Testis (tissue), 3 donors: ENCODE data around the gene RHBDD1. TPM values are rescaled to one million over a fixed set of nuclear protein-coding genes. Genes with fewer than 3 reads are reported as not detected.

ENCODE experiments used
- DNase-seq: peaks from one replicate; pipeline ENCODE4 v3.0.0-alpha.2; 2019
- H3K27ac ChIP-seq, 2 donors: fragments of 200-600 bp; sonication (generic); one replicate each; pipeline ENCODE4 v1.5.1; 2019
- H3K27me3 ChIP-seq: fragments of 200-600 bp; sonication (generic); one replicate; pipeline ENCODE4 v1.5.1; 2019
- H3K36me3 ChIP-seq: fragments of 200-600 bp; sonication (generic); one replicate; pipeline ENCODE4 v1.5.1; 2017; ENCODE audit warnings: low read depth; ENCODE audit errors: missing control alignments
- H3K4me1 ChIP-seq: fragments of 200-600 bp; sonication (generic); one replicate; pipeline ENCODE4 v1.5.1; 2019
- H3K4me3 ChIP-seq, 2 donors: fragments of 200-600 bp; sonication (generic); one replicate each; pipeline ENCODE4 v1.5.1; 2017 to 2019
- H3K9me3 ChIP-seq: fragments of 200-600 bp; sonication (generic); one replicate; pipeline ENCODE4 v1.5.1; 2017
- CTCF ChIP-seq, 3 experiments: fragments of 450-650 bp in 2 of 3; fragments of 200-600 bp in 1 of 3; sonication (generic) in 1 of 3; IDR thresholded peaks; one replicate each; pipeline ENCODE4 v1.5.1; 2016 to 2019; ENCODE audit warnings: antibody characterized with exemption in 3 of 3, mild to moderate bottlenecking in 2 of 3, moderate library complexity in 1 of 3
- POLR2A ChIP-seq: fragments of 450-650 bp; IDR thresholded peaks from one replicate; pipeline ENCODE4 v1.6.1; 2017; ENCODE audit warnings: antibody characterized with exemption, mild to moderate bottlenecking, moderate library complexity
- WGBS, 2 donors: methylation state at CpG; one replicate each; pipeline ENCODE4 v1.1.5; 2018; 5-methylcytosine and 5-hydroxymethylcytosine counted together
- intact Hi-C: fragments of 100-400 bp; cut with DNase I; formaldehyde crosslinking; loops from one replicate; pipeline ENCODE4 v1.15.1; 2023; ENCODE audit warnings: low total_unique reads
- polyA plus RNA-seq: library from polyadenylated mRNA; stranded (reverse); fragments of 350-450 nt; fragmentation: Illumina TruSeq; extraction: RNeasy Lipid Tissue Mini Kit (QIAGEN cat#74804); gene quantifications from one replicate; pipeline ENCODE4 v1.2.3, GENCODE V29; 2014; ENCODE audit warnings: low read depth, low replicate concordance; ENCODE audit not compliant: insufficient read depth
- total RNA-seq, 2 donors: library from RNA; depleted of rRNA; stranded (reverse); fragments of >200 nt; gene quantifications; one replicate each; pipeline ENCODE4 v1.2.3, GENCODE V29; 2016

Gene RHBDD1
- total and polyA plus RNA-seq, 3 donors from 2014 or later: 38.0 to 49.8 (median 43.4) TPM

- Histone ChIP-seq H3K4me3 (no peak overlapping the region), H3K36me3 (no peaks in the 10 kb centered on the region), H3K27ac (no peak overlapping the region), H3K27me3 (no peaks in the 10 kb centered on the region), H3K4me1 (no peaks in the 10 kb centered on the region), H3K9me3 (no peaks in the 10 kb centered on the region)
- DNase-seq: no peak
- 84 to 87% methylated on average over 4 of the region's 4 CpGs for WGBS, 2 donors
- intact Hi-C loops: no loop called here
- no peak for TF ChIP-seq CTCF (IDR thresholded peaks at IDR 0.05)
- no peak for TF ChIP-seq POLR2A
Observed at GRCh38 chr2:226906163-226906693, 70.4 kb downstream of the RHBDD1 start.

GRCh38 chr2:226909126-226909525 lies 73.3 kb downstream of the RHBDD1 start:
- no peak overlapping the region for H3K27ac ChIP-seq
- H3K9me3 ChIP-seq: no peaks in the 10 kb centered on the region
- no peak for TF ChIP-seq CTCF (IDR thresholded peaks at IDR 0.05)
- TF ChIP-seq POLR2A: no peak
- intact Hi-C loops: no loop called here
- H3K4me3 ChIP-seq: no peak overlapping the region
- no peak for DNase-seq
- WGBS, 2 donors: 83 to 84% methylated on average over 3 of the region's 3 CpGs
- H3K27me3 ChIP-seq: no peaks in the 10 kb centered on the region
- H3K36me3 ChIP-seq: no peaks in the 10 kb centered on the region
- no peaks in the 10 kb centered on the region for H3K4me1 ChIP-seq

- no peak for DNase-seq
- H3K27me3 ChIP-seq: no peaks in the 10 kb centered on the region
- H3K4me3 ChIP-seq: no peak overlapping the region
- no peak for TF ChIP-seq CTCF (IDR thresholded peaks at IDR 0.05)
- no peak for TF ChIP-seq POLR2A
- intact Hi-C loops: no loop called here
- no peak overlapping the region for H3K27ac ChIP-seq
- no peaks in the 10 kb centered on the region for H3K9me3 ChIP-seq
- no peaks in the 10 kb centered on the region for H3K4me1 ChIP-seq
- no peaks in the 10 kb centered on the region for H3K36me3 ChIP-seq
- WGBS, 2 donors: 84 to 93% methylated on average over 2 of the region's 2 CpGs
Observed at GRCh38 chr2:226909836-226910235, 74.0 kb downstream of the RHBDD1 start.

- DNase-seq: no peak
- TF ChIP-seq CTCF (IDR thresholded peaks at IDR 0.05) (no peak), POLR2A (no peak)
- intact Hi-C loops: no loop called here
- no peak overlapping the region for H3K27ac ChIP-seq
- no peaks in the 10 kb centered on the region for H3K4me1 ChIP-seq
- 55 to 95% methylated on average over 1 of the region's 1 CpG for WGBS, 2 donors
- no peaks in the 10 kb centered on the region for H3K9me3 ChIP-seq
- no peaks in the 10 kb centered on the region for H3K36me3 ChIP-seq
- no peak overlapping the region for H3K4me3 ChIP-seq
- no peaks in the 10 kb centered on the region for H3K27me3 ChIP-seq
Observed at GRCh38 chr2:226910384-226910783, 74.5 kb downstream of the RHBDD1 start.

- Histone ChIP-seq H3K4me1 (no peaks in the 10 kb centered on the region), H3K27ac (no peak overlapping the region), H3K36me3 (no peaks in the 10 kb centered on the region), H3K27me3 (no peaks in the 10 kb centered on the region), H3K4me3 (no peak overlapping the region), H3K9me3 (no peaks in the 10 kb centered on the region)
- DNase-seq: no peak
- WGBS, 2 donors: 83 to 90% methylated on average over 3 of the region's 3 CpGs
- no peak for TF ChIP-seq CTCF (IDR thresholded peaks at IDR 0.05)
- TF ChIP-seq POLR2A: no peak
- intact Hi-C loops: no loop called here
Observed at GRCh38 chr2:226911932-226912331, 76.1 kb downstream of the RHBDD1 start.
